Fibroblast of pulmonary artery (primary cell): ENCODE results near the gene DCLK1.

Experiments used
- DNase-seq: peaks from one replicate; pipeline ENCODE4 v3.0.0-alpha.2; 2010; ENCODE audit warnings: low read depth
- H3K4me3 ChIP-seq: replicated peaks from 2 replicates; pipeline ENCODE4 v1.5.1; 2011; ENCODE audit warnings: low read depth, mild to moderate bottlenecking, control low read depth, low read length, moderate library complexity
- TF ChIP-seq, protein P1 (sequence below): IDR thresholded peaks from 2 replicates; pipeline ENCODE4 v1.5.1; 2011; ENCODE audit warnings: mild to moderate bottlenecking, control low read depth, low read length, inconsistent platforms; ENCODE audit errors: missing control alignments

Gene DCLK1

DNA sequence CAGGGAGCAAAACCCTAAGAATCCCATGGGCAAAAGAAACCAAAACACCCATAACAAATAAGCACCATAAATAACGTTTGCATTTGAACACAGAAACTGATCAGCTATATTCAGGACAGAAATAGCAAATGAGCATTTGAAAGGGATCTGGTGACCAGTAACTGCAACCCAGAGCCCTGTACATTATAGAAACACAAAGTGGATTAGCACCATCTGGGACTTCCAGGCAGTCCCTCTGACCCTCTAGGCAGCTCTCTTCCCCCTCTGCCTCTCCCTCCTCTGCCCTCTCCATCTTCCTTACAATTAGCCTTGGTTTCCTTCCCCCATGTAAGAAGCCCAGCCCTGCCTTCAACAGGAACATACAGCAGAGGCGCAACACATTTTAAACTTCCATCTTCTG is 215.0 kb downstream of the DCLK1 start:
- no peak overlapping the region for H3K4me3 ChIP-seq
- TF ChIP-seq, protein P1, sequence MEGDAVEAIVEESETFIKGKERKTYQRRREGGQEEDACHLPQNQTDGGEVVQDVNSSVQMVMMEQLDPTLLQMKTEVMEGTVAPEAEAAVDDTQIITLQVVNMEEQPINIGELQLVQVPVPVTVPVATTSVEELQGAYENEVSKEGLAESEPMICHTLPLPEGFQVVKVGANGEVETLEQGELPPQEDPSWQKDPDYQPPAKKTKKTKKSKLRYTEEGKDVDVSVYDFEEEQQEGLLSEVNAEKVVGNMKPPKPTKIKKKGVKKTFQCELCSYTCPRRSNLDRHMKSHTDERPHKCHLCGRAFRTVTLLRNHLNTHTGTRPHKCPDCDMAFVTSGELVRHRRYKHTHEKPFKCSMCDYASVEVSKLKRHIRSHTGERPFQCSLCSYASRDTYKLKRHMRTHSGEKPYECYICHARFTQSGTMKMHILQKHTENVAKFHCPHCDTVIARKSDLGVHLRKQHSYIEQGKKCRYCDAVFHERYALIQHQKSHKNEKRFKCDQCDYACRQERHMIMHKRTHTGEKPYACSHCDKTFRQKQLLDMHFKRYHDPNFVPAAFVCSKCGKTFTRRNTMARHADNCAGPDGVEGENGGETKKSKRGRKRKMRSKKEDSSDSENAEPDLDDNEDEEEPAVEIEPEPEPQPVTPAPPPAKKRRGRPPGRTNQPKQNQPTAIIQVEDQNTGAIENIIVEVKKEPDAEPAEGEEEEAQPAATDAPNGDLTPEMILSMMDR: no peak
- DNase-seq: no peak

DNA sequence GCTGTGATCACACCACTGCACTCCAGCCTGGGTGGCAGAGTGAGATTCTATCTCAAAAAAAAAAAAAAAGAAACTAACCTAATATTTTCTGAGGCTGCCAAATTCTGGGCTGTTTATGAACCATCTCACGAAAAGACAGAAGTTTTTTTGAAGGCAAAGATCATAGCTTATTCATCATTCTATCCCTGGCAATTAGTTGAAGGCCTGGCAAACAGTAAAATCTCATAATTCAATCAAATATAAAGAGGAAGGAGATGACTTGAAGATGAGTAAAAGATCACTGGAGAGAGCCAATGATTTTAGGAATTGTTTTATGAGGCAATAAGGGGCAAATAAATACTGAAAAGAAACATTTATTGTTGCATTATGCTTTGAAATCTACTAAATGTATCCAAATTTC is 216.5 kb downstream of the DCLK1 start:
- TF ChIP-seq, protein P1: no peak
- H3K4me3 ChIP-seq: no peak overlapping the region
- no peak for DNase-seq

DNA sequence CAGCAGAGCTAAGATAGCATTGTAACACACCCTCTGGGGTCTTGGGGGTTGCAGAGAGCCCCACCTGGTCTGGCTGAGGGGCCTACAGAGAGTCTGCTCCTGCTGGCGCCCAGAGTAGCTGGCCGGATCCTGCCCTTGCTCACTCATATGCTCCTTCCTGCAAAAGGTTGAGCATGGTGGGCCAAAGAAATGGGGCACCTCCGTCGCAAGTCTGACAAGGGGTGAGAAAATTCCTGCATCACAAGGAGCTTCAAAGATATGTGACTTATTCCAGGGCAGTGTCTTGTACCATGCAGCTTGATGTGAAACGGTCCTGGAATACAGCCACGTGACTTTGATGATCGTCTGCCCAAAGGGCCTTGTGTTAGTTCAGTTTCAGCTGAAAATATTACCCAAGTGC is 218.3 kb downstream of the DCLK1 start:
- DNase-seq: no peak
- TF ChIP-seq, protein P1: no peak
- H3K4me3 ChIP-seq: no peak overlapping the region

DNA sequence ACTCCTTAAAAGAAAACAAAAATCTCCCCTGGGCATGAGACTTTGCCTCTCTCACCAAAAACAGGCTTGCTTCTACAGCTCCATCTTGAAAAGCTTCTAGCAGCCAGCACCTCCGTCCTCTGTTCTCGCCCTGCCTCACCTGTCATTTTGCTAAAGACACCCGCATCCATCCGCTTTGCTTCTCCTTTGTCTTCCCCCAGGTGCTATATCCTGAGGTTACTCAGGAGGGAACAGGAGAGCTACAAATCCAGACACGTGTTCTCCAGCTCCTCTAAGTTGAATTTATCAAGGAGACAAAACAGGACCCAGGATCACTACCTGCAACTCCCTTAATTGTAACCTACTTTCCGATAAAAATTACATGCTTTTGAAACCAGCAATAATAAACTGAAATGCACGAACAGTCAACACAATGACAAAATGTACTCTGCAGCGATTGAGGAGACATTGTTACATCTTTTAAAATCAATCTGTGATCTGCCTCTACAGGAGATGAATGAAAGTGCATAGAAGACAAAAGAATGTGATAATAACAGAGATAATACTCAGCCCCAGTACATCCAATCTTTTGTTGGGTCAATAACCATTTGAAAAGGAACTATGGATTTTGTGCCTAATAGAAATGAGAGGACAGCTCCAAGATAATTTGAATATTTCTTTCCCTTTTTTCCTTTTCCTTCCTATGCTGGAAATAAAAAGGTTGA is 221.2 kb downstream of the DCLK1 start:
- TF ChIP-seq, protein P1: no peak
- H3K4me3 ChIP-seq: no peak overlapping the region
- no peak for DNase-seq

DNA sequence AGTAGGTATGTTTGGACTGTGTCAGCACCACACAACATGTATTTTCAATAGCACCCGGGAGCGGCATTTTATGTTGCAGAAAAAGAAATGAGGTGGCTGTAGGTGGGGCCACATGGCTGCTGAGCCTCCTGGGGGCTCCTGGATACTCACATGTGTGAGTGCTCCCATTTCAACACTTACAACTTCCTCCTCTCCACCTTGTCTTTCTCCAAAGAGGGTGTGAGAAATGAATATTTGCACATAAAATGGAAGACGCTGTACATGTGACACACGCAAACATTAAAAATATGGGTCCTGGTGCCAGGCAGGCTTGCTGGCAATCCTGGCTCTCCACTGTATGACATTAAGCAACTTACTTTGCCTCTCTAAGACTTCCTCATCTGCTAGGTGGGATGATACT is 222.1 kb downstream of the DCLK1 start:
- TF ChIP-seq, protein P1: no peak
- DNase-seq: no peak
- H3K4me3 ChIP-seq: no peak overlapping the region

DNA sequence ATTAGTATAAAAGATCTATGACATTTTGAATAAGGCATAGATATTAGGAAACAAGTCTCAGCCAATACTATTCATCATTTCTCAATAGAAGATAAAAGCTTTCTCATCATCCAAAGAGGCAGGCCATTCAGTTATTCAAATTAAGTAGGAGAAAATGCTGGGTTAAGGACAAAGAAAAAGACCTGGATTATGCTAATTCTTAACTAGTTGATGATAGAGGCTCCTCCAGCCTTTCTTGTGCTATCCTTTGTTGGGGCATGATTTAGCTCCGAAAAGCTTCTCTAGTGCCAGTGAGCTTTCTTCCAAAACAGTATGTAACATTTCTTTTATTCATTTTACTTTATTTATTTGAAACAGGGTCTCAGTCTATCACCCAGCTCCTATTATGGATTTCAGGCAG is 223.0 kb downstream of the DCLK1 start:
- no peak for DNase-seq
- TF ChIP-seq, protein P1: no peak
- no peak overlapping the region for H3K4me3 ChIP-seq

DNA sequence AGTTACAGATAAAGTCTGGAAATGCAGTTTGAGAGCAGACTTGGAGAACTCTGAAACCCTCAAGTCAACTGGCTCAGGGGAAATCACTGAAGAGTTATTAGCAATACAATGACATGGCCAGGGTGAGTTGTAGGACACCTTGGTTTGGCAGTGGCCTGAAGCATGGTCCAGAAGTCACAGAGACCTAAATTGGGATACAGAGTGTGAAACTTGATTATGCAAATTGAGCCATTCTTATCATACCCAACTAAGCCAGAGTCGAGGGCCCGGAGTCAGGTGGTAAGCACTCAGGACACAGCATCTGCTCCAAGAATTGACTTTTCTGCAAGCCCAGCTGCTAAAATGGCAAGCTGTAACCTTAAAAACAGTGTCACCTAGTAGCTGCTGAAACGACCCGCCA is 224.5 kb downstream of the DCLK1 start:
- H3K4me3 ChIP-seq: no peak overlapping the region
- DNase-seq: no peak
- TF ChIP-seq, protein P1: no peak
